GM10266 (cell line): ENCODE measurements around the gene CTNND2.
A peak's percentile ranks its signal among the peaks of the same experiment; 100 is the strongest.

ENCODE experiments used
- DNase-seq: peaks from one replicate; pipeline ENCODE4 v3.0.0; 2012; ENCODE audit errors: extremely low spot score
- TF ChIP-seq, protein P1 (sequence below): IDR thresholded peaks from 2 replicates; pipeline ENCODE4 v1.5.1; 2012; ENCODE audit warnings: mild to moderate bottlenecking, low read depth; ENCODE audit not compliant: control insufficient read depth, insufficient read depth; ENCODE audit errors: missing control alignments

CTNND2 gene

GRCh38 chr5:11104210-11104609 lies 800.0 kb downstream of the CTNND2 start:
- TF ChIP-seq, protein P1, sequence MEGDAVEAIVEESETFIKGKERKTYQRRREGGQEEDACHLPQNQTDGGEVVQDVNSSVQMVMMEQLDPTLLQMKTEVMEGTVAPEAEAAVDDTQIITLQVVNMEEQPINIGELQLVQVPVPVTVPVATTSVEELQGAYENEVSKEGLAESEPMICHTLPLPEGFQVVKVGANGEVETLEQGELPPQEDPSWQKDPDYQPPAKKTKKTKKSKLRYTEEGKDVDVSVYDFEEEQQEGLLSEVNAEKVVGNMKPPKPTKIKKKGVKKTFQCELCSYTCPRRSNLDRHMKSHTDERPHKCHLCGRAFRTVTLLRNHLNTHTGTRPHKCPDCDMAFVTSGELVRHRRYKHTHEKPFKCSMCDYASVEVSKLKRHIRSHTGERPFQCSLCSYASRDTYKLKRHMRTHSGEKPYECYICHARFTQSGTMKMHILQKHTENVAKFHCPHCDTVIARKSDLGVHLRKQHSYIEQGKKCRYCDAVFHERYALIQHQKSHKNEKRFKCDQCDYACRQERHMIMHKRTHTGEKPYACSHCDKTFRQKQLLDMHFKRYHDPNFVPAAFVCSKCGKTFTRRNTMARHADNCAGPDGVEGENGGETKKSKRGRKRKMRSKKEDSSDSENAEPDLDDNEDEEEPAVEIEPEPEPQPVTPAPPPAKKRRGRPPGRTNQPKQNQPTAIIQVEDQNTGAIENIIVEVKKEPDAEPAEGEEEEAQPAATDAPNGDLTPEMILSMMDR, result no peak
- DNase-seq, result no peak

GRCh38 chr5:11084111-11084510 lies 820.1 kb downstream of the CTNND2 start:
- TF ChIP-seq, protein P1, result no peak

GRCh38 chr5:11082404-11082945 lies 821.8 kb downstream of the CTNND2 start:
- DNase-seq, result no peak
- TF ChIP-seq, protein P1, result no peak

More at GRCh38 chr5:11084111-11084510, 820.1 kb downstream of the CTNND2 start:
- DNase-seq, result no peak

- no peak for DNase-seq
- TF ChIP-seq, protein P1, result no peak
Observed at GRCh38 chr5:11076945-11077613, 827.2 kb downstream of the CTNND2 start.

- no peak for DNase-seq
- TF ChIP-seq, protein P1, result peak; percentile 31
Observed at GRCh38 chr5:11075035-11075805, 829.0 kb downstream of the CTNND2 start.

DNA sequence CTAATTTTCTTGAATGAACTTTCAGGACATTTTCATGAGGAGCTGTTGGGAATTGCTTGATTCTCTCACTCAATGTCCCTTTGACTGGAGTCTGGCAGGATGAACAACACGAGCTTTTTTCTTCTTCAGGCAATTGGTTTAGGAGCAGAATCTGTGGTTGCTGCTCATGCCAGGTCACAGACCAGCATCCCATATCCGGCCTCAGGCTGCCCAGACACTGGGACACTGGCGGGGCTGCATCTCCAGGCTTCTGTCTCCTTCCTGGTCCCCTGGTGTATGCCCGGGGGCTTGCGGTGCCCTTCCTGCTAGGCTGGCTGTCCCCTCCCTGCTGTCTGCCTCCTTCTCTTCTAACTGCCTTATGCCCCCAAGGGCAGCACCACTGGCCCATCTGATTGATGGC lies 831.7 kb downstream of the CTNND2 start:
- DNase-seq, result no peak
- TF ChIP-seq, protein P1, result no peak

- TF ChIP-seq, protein P1, result no peak
- DNase-seq, result no peak
Observed at GRCh38 chr5:11072076-11072475, 832.2 kb downstream of the CTNND2 start.
